Cardiac muscle cell (in vitro differentiated cells and primary cell): ENCODE results near the gene NDUFA12. TPM values are rescaled to one million over a fixed set of nuclear protein-coding genes. Genes with fewer than 3 reads are reported as not detected.

Source experiments
- DNase-seq, 2 donors: peaks; one replicate each; pipeline versions ENCODE4 v3.0.0 to v3.0.0-alpha.2; 2010 to 2017; ENCODE audit warnings: low read depth in 1 of 2, low spot score in 1 of 2
- H3K27ac ChIP-seq: fragments of 200-600 bp; sonication (generic); 2 replicates; pipeline ENCODE4 v1.5.1; 2016
- H3K27me3 ChIP-seq: fragments of 200-600 bp; sonication (generic); 2 replicates; pipeline ENCODE4 v1.6.0; 2016; ENCODE audit warnings: control low read depth
- H3K36me3 ChIP-seq: fragments of 200-600 bp; sonication (generic); 2 replicates; pipeline ENCODE4 v1.5.1; 2016; ENCODE audit warnings: control low read depth
- H3K4me1 ChIP-seq: fragments of 200-600 bp; sonication (generic); 2 replicates; pipeline ENCODE4 v1.8.1; 2017; ENCODE audit warnings: low read depth, mild to moderate bottlenecking, mixed run types
- H3K4me3 ChIP-seq: fragments of 200-600 bp; sonication (generic); 2 replicates; pipeline ENCODE4 v1.5.1; 2016; ENCODE audit warnings: mild to moderate bottlenecking
- H3K9me3 ChIP-seq: fragments of 200-600 bp; sonication (generic); 2 replicates; pipeline ENCODE4 v1.5.1; 2017; ENCODE audit warnings: low read depth, mild to moderate bottlenecking, control low read depth
- polyA plus RNA-seq: library from polyadenylated mRNA; unstranded; fragments of >200 nt; fragmentation: Nextera tagmentation; extraction: Ambion mirVana; gene quantifications from 2 replicates; pipeline ENCODE4 v1.2.1, GENCODE V29; 2016
- total RNA-seq: library from RNA; depleted of rRNA; stranded (reverse); fragments of >200 nt; gene quantifications from 2 replicates; pipeline ENCODE4 v1.2.3, GENCODE V29; 2016
- TF ChIP-seq, protein P1 (sequence below): IDR thresholded peaks from 2 replicates; pipeline ENCODE4 v1.5.1; 2012; ENCODE audit warnings: low read depth, mild to moderate bottlenecking, low read length

Gene NDUFA12
- total and polyA plus RNA-seq, 2 experiments from 2014 or later, result 157 to 321 TPM

DNA sequence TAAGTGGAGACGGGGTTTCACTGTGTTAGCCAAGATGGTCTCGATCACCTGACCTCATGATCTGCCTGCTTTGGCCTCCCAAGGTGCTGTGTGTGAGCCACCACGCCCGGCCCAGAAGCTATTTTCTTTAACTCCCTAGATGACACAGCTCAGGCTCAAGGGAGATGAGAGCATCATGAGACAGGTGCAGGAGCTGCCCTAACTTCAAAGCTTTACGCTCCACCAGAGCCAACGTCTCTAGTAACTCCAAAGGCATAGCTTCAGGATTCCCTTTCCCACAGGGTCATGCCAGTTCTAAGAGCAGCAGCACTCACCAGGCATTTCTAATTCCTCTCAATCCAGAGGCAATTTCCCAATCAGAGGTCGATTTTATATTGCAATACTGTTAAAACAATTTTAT, 21.0 kb downstream of the NDUFA12 start:
- no peak for DNase-seq
- TF ChIP-seq, protein P1, sequence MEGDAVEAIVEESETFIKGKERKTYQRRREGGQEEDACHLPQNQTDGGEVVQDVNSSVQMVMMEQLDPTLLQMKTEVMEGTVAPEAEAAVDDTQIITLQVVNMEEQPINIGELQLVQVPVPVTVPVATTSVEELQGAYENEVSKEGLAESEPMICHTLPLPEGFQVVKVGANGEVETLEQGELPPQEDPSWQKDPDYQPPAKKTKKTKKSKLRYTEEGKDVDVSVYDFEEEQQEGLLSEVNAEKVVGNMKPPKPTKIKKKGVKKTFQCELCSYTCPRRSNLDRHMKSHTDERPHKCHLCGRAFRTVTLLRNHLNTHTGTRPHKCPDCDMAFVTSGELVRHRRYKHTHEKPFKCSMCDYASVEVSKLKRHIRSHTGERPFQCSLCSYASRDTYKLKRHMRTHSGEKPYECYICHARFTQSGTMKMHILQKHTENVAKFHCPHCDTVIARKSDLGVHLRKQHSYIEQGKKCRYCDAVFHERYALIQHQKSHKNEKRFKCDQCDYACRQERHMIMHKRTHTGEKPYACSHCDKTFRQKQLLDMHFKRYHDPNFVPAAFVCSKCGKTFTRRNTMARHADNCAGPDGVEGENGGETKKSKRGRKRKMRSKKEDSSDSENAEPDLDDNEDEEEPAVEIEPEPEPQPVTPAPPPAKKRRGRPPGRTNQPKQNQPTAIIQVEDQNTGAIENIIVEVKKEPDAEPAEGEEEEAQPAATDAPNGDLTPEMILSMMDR, result no peak
- H3K27me3 ChIP-seq, result no peaks in the 10 kb centered on the region
- H3K9me3 ChIP-seq, result no peaks in the 10 kb centered on the region
- H3K36me3 ChIP-seq, result no peaks in the 10 kb centered on the region
- no peaks in the 10 kb centered on the region for H3K4me1 ChIP-seq
- no peak overlapping the region for H3K27ac ChIP-seq
- no peak overlapping the region for H3K4me3 ChIP-seq

DNA sequence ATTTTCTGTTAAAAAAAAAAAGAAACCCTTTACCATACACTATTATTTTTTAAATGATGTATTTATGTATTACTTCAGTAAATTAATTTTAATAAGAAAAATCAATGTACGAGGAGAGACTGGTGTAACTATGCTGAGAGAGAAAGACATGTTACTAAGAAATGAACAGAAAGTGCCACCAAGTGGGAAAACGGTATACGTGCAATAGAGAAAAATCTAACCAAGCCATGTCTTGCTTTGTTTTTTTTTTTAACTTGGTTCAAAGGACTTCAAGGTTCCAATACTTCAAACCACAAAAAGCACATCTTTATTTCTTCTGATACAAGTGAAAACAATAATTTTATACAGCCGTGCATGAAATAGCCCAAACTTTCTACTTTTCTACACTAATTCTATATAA, 22.9 kb downstream of the NDUFA12 start:
- TF ChIP-seq, protein P1, result peak; percentile 21
- DNase-seq, result peak in 1 of 2 donors; percentile 42
- no peaks in the 10 kb centered on the region for H3K4me1 ChIP-seq
- no peak overlapping the region for H3K4me3 ChIP-seq
- no peaks in the 10 kb centered on the region for H3K27me3 ChIP-seq
- no peaks in the 10 kb centered on the region for H3K36me3 ChIP-seq
- no peaks in the 10 kb centered on the region for H3K9me3 ChIP-seq
- H3K27ac ChIP-seq, result no peak overlapping the region

DNA sequence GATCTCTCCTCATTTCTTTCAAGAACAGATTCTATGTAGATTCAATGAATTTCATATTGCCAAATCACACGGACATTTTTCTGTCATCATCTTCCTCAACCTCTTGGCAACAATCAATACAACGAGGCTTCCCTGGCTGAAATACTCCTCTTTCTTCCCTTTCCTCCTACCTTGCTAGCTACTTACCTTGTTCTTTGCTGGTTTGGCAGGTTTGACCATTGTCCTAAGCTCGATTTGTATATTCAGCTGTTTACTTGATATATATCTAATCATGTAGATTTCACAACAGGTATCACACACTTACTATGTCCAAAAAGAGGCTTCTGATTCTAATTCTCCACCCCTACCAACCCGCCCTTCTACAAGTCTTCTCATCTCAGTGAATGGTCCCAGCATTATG, 23.6 kb downstream of the NDUFA12 start:
- no peak overlapping the region for H3K27ac ChIP-seq
- no peak for DNase-seq
- no peaks in the 10 kb centered on the region for H3K36me3 ChIP-seq

GRCh38 chr12:94977766-94978468, 25.6 kb downstream of the NDUFA12 start:
- no peak for DNase-seq
- no peaks in the 10 kb centered on the region for H3K4me1 ChIP-seq
- H3K36me3 ChIP-seq, result no peaks in the 10 kb centered on the region
- H3K9me3 ChIP-seq, result no peaks in the 10 kb centered on the region
- H3K27ac ChIP-seq, result no peak overlapping the region
- H3K4me3 ChIP-seq, result no peak overlapping the region
- no peaks in the 10 kb centered on the region for H3K27me3 ChIP-seq
- TF ChIP-seq, protein P1, result no peak

More for the DNA sequence above, 23.6 kb downstream of the NDUFA12 start:
- TF ChIP-seq, protein P1, result no peak
- H3K4me1 ChIP-seq, result no peaks in the 10 kb centered on the region
- no peaks in the 10 kb centered on the region for H3K27me3 ChIP-seq
- no peaks in the 10 kb centered on the region for H3K9me3 ChIP-seq
- H3K4me3 ChIP-seq, result no peak overlapping the region

GRCh38 chr12:94973221-94973620, 30.3 kb downstream of the NDUFA12 start:
- Histone ChIP-seq H3K36me3 (no peaks in the 10 kb centered on the region), H3K4me1 (no peaks in the 10 kb centered on the region), H3K9me3 (no peaks in the 10 kb centered on the region), H3K4me3 (no peak overlapping the region), H3K27me3 (no peaks in the 10 kb centered on the region), H3K27ac (no peak overlapping the region)
- TF ChIP-seq, protein P1, result no peak
- peak; percentile 23 to 33 for DNase-seq
